D341Med (cell line): ENCODE data around the gene CLUH.

Experiments
- DNase-seq: peaks from one replicate; pipeline ENCODE4 v3.0.0; 2012; ENCODE audit warnings: low spot score

CLUH gene

DNA sequence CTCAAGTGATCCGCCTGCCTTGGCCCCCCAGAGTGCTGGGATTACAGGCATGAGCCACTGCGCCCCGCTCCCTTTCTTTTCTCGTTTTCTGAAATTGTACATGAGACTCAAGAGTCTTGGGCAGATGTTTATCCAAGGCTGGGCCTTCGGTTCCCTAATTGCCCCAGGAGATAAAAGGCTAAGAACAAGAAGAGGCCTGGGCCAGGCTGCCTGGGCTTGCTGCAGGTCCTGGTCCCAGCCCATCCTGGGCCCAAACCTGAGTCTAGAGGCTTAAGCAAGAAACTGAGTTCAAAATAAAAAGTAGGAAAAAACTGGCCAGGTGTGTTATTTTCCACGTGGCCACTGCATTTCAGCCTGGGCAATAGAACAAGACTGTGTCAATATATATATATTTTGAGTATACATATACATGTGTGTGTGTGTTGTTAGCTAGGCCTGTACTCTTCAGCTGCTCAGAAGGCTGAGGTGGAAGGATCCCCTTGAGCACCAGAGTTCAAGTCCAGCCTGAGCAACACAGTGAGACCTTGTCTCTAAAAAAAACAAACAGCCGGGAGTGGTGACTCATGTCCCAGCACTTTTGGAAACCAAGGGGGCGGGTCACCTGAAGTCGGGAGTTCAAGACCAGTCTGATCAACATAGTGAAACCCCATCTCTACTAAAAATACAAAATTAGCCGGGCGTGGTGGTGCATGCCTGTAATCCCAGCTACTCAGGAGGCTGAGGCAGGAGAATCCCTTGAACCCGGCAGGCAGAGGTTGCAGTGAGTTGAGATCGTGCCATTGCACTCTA, 6.8 kb upstream of the CLUH start:
- no peak for DNase-seq

DNA sequence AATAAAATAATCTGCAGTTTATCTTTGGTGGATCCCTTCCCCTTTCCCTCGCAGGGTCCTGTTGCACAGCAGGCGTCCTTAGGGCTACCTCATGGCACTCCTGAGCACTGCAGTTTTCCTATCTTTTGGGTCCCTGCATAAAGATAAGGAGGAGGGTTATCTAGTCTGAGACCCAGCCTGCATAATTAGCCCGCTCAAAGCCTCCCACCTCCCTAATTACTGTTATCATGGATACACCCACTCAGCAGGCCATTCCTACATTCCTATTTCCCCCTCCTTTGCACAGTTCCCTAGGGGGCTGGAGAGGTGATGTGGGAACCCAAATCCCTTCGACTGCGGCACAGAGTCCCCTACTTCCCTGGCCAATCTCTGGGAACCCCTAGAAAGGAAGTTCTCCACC, 5.1 kb upstream of the CLUH start:
- DNase-seq: no peak

DNA sequence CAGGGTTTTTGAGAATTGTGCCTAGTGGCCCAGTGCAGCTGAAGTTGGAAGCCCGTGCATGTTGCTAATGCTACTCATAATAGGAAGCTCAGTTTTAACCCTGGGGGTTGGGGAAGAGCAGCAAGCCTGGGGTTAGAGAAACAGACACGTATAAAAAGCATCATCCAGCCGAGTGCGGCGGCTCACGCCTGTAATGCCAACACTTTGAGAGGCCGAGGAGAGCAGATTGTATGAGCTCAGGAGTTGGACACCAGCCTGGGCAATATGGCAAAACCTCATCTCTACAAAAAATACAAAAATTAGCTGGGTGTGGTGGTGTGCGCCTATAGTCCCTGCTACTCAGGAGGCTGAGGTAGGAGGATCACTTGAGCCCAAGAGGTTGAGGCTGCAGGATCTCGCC, 2.3 kb upstream of the CLUH start:
- DNase-seq: no peak

DNA sequence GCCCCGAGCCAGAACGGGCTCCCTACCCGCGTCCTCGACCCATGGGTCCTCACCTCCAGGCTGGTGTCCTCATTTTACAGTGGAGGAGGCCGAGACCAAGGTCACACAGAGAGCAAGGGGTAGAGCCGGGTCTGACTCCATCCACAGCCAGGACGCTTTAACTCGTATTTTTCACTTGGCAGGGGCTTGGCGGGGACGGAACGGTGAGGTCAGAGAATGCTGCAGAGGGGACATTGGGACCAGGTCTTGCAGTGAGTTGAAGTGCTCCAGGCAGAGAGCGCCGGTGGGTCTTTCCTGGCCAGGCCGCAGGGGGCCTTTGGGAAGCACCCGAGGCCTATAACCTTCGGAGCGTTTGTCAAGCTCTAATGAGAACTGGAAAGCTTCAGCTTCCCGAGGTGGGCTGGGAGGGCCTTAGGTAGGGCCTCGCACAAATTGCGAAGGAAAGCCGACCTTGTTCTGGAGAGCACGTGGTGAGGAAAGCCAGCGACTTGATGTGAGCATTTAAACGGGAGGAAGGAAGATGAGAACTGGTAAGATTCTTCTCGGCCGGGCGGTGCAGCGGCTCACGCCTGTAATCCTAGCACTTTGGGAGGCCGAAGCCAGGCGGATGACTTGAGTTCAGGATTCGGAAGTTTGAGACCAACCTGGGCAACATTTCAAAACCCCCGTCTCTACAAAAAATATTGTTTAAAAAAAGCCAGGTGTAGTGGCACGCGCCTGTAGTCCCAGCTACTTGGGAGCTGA, 908 bp upstream of the CLUH start:
- no peak for DNase-seq

DNA sequence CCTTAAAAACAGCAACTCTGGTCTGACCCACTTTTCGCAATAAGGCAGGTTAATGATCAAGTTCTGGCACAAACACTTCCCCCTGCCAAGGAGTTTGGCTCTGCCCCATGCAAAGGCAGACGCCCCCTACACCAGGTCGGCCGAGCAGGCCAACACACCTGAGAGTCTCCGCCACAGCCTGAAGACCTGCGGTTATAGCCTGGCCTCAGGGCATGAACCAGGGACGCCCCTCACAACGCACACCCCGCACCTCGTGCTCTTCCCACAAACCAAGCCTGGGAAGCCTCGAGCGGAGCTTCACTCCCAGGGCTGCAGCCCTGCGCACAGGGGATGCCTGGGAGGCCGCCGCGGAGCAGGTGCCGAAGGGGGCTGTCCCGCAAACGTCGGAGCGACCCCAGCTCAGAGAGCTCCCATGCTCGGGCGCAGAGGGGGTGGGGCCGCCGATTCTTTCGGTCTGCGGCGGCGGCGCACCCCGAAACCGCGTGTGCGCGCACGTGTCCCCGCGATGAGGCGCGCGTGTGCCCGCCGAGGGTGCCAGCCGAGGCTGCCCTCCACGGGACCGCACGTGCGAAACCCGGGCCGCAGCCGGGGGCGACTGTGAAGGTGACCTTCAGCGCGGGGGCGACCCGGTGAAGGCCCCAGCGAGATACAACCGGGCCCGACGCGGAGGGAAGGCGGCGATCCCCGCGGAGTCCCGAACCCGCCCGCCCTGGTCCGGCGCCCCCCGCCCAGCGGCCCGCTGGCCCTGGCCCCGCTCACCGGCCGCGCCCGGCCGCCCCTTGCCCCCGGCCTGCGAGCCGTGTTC, 559 bp downstream of the CLUH start:
- no peak for DNase-seq

DNA sequence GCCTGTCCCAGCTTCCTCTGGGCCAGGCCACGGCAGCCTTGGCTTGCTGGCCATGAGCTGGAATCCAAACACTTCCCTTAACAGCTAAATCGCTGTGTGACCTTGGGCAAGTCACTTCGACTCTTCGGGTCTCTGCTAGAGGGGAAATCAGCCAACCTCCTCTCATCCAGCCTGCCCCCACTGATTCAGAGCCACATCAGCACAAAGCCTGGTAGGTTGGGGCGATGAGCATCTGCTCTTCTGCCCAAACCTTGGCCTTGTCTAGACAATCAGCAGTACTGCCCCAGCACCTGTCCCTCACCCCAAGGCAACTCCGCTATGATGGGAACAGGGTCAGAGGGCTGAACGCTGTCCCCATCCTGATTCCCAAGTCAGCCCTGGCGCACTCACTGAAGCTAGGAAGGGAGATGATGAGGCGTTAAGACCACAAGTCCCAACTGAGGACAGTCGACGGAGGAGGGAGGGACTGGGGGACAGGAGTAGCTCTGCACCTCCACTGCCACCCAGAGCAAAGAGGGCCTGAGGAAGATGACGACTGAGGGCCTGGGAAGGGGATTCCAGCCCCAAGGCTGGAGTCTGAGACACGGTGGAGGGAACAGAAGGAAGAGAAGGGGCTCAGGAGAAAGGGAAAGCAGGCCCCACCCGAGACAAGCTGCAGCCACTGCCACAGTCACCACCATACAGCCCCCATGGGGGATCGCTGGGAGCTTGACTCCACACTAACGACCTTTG, 1.3 kb downstream of the CLUH start:
- DNase-seq: no peak

DNA sequence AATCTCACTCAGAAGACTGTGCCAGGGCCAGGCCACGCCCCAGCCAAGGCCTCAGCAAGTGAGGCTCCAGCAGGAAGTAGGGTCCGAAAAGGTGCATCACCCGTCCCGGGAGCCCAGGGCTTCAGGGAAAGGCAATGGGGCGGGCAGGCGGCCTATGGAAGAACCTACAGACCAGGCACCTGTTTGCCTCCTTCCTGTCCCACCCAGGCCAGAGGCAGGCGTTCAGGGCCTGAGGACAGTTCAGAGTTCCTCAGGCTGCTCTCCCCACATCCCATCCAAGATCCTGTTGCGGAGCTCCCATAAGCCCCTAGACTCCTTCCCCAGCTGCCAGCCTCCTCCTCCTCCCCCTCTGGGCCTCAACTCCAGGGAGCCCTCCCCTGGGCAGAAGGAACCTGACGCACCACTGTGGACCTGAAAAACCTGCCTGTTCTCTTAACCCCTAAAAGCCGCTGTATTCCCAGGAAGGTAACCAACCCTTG, 2.3 kb downstream of the CLUH start:
- no peak for DNase-seq

DNA sequence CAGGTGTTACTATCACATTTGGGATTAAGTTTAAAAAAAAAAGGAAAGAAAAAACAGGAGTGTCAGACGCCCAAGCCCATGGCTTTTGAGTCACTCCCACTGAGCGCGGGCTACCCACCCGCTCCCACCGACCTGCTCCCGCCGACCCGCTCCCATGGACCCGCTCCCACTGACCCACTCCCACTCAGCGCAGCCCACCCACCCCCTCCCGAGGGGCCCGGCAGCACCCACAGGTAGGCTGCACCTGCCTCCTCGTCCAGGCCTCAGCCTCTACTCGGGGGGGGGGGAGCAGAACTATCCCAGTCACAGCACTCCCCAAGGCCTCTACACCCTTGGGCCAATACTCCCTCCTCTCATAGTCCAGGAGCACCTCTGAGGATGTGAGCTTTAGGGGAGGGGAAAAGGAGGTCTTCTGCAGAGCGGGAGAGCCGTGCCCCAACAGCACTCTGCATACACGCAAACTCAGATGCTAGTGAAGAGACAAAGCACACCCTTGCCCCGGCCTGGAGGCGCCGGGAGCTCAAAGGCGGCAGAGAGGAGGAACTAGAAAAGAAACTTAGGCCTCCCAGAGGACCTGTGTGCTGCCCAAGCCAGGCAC, 2.9 kb downstream of the CLUH start:
- no peak for DNase-seq

DNA sequence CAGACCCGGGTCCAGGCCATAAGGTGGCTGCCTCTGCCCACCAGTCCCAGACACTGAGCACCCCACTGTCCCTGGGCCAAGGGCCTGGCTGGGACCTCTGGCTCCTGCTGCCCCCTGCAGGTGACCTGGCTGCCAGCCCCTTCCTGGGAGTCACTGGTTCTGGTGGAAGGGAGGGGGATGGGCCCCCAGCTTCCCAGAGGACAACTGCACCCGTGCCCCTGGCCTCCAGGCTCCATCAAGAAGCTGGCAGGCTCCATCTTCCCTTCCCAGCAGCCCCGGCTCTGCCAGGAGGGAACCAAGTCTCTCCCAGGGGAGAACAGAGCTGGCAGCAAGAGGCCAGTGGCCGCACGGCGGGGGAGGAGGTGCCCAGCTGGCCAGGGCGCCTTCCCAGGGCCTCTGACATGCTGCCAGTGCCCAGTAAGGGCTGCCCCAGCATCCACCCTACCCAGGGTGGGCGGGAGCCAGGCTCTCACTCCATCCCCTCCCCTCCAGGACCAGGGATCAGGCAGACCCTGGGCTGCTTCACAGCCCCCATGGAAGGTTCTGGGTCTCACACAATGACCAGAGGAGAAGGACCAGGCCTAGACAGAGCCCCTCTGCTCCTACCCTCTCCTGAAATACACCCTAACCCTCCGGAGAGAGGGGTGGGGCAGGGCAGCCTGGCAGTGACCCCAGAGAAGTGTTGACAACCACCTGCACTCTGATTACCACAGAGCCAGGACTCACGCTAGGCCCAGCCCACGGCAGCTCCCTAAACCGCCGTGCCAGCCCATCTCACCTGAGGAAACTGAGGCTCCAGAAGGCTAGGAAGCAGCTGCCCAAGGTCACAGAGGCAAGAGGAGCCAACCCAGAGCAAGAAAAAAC, 3.6 kb downstream of the CLUH start:
- DNase-seq: peak; percentile 54

DNA sequence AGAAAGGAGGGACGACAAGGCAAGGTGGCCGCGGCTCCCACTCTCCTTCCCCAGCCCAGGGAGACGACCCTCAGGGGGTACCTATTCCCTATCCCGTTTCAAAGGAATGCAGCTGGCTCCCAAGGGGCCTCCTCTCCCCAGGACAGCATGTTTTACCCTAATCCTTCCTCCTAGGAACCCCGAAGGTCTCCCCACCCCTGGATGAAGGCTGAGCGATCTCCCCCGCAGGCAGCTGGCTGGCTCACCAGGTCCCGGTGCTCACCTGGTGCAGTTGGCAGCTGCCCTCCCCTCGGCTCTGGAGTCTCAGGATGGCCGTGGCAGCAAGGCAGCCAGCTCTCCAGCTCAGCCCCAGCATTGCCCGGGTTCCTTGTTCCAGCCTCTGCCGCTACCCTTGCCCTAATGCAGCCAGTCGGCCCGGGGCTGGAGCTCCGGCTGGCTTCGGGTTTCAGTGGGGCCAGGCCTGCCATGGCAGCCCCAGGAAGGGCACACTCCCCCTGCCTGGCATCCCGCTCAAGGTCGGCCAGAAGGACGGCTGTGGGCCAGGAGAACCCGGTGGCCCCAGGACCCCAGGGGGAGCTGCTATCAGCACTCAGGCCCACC, 4.6 kb downstream of the CLUH start:
- DNase-seq: no peak

DNA sequence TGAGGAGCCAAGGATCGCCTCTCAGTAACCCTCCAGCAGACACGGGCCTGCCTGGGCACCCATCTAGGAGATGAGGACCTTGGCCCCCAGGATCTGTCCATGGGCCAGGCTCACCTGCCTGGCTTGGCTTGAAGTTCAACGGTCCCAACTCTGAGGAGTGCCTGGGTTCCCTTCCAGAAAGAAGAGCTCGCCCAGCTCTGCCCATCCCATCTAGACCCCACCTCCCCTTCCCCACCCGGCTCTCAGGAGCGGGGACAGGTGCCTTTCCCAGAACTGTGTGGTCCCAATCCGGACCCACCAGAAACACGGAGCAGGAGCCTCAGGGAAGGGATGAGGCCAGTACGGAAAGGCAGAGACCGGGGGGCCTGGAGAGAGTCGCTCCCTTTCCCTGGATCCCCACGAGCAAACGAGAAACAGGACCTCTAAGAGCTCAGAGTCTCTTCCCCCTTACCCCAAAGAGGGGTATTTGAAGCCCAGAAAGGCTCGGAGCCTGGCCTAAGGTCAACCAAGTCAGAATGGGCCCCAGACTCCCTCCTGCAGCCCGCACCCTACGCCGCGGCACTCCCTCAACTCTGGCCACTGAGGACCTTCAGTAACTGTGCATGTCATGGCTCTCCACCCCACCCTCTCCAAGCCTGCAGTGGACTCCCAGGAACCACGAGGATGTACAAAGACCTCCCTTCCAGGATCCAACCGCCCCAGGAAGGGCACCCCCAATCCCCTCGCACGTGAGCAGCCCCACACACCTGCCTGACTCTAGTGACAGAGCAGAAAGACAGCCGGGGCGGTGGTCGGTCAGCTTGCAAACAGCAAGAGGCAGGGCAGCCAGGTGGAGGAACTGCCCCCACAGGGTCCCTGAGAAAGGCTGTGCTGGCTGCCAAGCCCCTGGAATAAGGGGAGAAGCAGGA, 5.4 kb downstream of the CLUH start:
- DNase-seq: no peak

DNA sequence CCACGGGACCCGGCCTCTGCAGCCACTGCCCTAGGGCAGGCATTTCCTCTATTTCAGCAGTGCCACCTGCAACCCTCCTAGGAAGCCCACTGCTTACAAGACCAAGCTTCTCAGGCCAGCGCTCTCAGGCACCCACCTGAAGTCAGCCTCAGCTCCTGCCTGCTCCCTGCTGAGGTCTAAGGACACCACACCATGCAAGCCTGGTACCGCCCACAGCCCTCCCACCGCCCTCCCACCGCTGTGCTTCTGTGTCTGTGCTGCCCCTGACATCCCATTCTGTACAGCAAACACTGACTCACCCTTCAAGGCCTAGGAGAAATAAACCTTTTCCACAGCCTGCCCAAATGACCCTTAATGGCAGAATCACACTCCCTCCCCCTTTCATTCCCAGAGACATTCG, 6.3 kb downstream of the CLUH start:
- DNase-seq: peak; percentile 3

DNA sequence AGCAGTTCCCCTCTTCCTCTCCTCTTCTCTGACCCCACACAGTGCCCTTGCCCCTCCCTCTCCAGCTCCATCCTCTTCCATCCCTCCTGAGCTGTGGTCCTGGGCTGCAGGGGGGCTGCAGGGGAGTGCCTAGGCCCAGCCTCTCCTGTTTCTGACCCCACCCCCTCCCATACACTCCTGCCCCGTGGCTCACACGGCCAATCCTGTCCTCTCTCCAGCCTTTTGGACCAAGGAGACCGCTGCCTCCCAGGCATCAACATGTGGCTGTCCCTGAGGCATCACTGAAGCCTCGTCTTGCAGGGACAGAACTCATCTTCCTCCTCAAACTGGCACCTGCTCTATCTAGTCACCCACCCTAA, 6.7 kb downstream of the CLUH start:
- peak; percentile 3 for DNase-seq

DNA sequence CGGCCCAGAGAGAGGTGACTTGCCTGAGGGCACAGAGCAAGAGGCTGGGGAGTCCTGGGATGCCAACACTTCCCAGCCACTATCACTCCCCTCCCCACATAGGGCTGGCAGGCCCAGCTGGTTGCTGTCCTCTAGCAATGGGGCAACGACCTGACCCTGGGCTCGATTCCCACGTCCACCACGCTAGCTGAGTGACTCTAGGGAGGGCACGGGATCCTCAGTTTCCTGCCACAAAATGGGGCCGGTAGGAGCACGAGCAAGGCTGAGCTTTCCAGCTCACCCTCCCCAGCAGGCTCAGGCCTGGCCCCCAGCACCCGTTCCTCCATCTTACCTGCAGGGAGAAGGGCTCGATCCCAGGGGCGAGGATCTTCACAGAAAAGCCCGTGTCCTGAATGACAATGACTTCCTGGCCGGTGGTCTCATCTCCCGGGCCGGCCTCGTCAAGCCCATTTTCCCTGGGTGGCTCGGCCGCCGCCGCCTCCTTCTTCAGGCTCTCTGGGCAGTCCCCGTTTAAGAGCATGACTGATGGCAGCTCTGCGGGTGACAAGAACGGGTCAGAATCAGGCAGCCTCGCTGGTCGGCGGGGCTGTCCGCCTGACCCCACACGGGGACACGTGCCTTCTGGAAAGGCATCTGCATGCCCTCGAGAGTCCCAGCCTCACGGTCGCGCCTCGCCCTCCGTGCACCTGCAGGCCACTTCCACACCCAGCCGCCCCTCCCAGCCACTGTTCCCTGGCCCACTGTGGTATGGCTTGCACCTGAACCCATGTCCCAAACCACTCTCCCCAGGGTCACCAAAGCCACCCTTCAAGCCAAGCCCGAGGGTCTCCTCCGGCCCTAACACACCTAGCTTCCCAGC, 7.3 kb downstream of the CLUH start:
- DNase-seq: peak; percentile 4

DNA sequence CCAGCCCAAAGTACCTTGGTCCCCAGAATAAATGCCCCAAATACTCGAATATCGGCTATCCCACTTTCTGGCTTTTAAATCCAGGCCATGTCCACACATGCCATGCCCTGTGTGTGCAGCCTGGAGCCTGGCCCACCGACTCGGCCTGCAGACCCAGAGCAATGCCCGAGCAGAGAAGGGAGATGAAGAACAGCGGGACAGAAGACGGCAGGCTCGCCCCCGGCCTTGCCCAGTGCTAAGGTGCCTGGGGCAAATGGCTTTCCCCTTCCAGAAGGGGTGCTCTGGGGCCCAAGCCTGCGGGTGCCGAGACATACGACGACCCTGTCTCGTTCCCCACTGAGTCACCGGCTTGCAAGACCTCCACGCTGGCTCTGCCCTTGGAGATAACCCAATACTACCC, 8.0 kb downstream of the CLUH start:
- peak; percentile 4 for DNase-seq

DNA sequence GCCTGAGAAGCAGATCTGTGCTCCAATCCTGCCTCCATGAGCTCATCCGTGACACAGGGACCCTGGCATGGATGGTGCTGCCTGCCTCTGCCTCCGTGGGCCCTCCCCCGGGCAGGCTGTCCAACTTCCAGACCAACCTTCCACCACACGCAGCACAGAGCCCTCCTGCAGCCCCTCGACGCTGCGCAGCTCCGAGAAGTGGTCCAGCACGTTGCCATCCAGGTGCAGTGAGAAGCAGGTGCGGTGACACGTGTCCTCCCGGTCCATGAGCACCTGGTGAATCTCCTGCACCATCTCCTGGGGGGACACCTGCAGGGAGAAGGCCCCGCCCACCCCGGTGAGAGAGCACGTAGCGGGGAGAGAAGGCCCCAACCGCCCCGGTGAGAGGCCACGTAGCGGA, 8.4 kb downstream of the CLUH start:
- peak; percentile 4 for DNase-seq

DNA sequence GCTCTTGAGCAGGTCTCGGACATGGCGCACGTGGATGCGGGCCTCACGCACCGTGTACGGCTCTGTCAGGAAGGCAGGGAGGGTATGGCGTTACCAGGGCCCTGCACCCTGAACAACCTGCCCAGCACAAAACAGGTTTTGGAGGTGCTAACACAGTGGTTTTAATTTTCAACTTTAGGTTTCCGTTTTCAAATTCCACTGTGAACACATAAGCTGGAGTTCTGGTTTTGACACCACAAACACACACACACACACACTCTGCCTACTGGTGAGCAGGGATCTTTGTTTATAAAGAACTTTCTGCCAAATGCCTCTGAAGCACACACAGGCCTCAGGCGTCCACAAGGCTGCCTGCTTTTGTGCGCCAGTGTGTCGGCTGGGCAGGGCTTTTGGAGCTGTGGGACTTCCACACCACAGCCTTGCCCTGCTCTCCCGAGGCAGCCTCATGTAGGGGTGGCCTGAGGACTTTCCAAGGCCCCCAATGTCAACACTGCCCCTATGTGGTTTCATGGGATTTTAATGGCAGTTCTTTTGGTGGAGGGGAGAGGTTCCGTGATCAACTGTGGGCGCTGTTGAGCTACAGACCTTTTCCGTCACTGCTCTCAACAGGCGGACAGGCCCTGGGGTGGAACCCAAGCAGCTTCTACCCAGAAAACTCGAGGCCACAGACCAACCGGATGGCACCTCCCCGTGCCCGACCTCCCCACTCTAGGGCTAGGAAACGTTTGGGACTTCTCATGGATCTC, 9.4 kb downstream of the CLUH start:
- DNase-seq: peak; percentile 9
